DND-41 (cell line): Measurements from ENCODE around the gene CATSPER3.

Experiments
- CTCF ChIP-seq: IDR thresholded peaks from 2 replicates; pipeline ENCODE4 v1.5.1; 2012; ENCODE audit warnings: borderline replicate concordance, low read length, moderate library complexity, mild to moderate bottlenecking; ENCODE audit not compliant: poor library complexity, severe bottlenecking; ENCODE audit errors: extremely low read depth
- EZH2 ChIP-seq: IDR thresholded peaks from 3 replicates; pipeline ENCODE4 v1.6.1; 2012; ENCODE audit warnings: borderline replicate concordance, low read depth, mild to moderate bottlenecking, moderate library complexity, low read length, inconsistent platforms; ENCODE audit not compliant: severe bottlenecking

- TF ChIP-seq EZH2 (no peak), CTCF (no peak)
These were observed 8.1 kb downstream of the CATSPER3 start for GRCh38 chr5:134975843-134976242.
